ENCODE results near the gene IDS. TPM values are rescaled to one million over a fixed set of nuclear protein-coding genes. Genes with fewer than 3 reads are reported as not detected.

IDS gene
- total and polyA plus RNA-seq, 2 of the 8 experiments (the other 6 are each of a cell fraction or from before 2014, with no cell fraction given), result 19.9 to 20.7 TPM

- TF ChIP-seq ATF2 (IDR thresholded peaks at IDR 0.05; ENCODE audit: low read length), result no peak
Observed at GRCh38 chrX:149491812-149492211, 13.3 kb downstream of the IDS start (continued).

Data from H1 (cell line).